Suprapubic skin (tissue), 4 donors: ENCODE data around the gene HIBADH. TPM values are rescaled to one million over a fixed set of nuclear protein-coding genes. Genes with fewer than 3 reads are reported as not detected.
"Not testable (repeated sequence)": the region's sequence is repeated elsewhere in the genome, so short reads cannot be mapped to it uniquely, and the experiment has no call there.

Source experiments
- DNase-seq, 2 donors: peaks; one replicate each; pipeline ENCODE4 v3.0.0-alpha.2; 2019; ENCODE audit warnings: low spot score in 2 of 2
- H3K27ac ChIP-seq: fragments of 200-600 bp; sonication (generic); one replicate; pipeline ENCODE4 v1.5.1; 2019
- H3K27me3 ChIP-seq: fragments of 200-600 bp; sonication (generic); one replicate; pipeline ENCODE4 v1.5.1; 2019
- H3K36me3 ChIP-seq: fragments of 200-600 bp; sonication (generic); one replicate; pipeline ENCODE4 v1.5.1; 2019
- H3K4me1 ChIP-seq: fragments of 200-600 bp; sonication (generic); one replicate; pipeline ENCODE4 v1.5.1; 2019
- H3K4me3 ChIP-seq: fragments of 200-600 bp; sonication (generic); one replicate; pipeline ENCODE4 v1.5.1; 2019; ENCODE audit warnings: mild to moderate bottlenecking
- H3K9me3 ChIP-seq: fragments of 200-600 bp; sonication (generic); one replicate; pipeline ENCODE4 v1.5.1; 2019
- CTCF ChIP-seq, 2 donors: fragments of 200-600 bp in 1 of 2; fragments of 450-650 bp in 1 of 2; sonication (generic) in 1 of 2; IDR thresholded peaks; one replicate each; pipeline ENCODE4 v1.5.1; 2016 to 2019; ENCODE audit warnings: antibody characterized with exemption in 2 of 2, mild to moderate bottlenecking in 1 of 2, moderate library complexity in 1 of 2
- EP300 ChIP-seq: sonication (generic); formaldehyde crosslinking; IDR thresholded peaks from one replicate; pipeline ENCODE4 v1.6.1; 2017; ENCODE audit warnings: antibody characterized with exemption
- POLR2A ChIP-seq, 2 donors: fragments of 450-650 bp; IDR thresholded peaks; one replicate each; pipeline ENCODE4 v1.6.1; 2017; ENCODE audit warnings: antibody characterized with exemption in 2 of 2, mild to moderate bottlenecking in 2 of 2, moderate library complexity in 2 of 2
- POLR2AphosphoS5 ChIP-seq, 3 donors: sonication (generic); formaldehyde crosslinking; IDR thresholded peaks; one replicate each; pipeline ENCODE4 v1.6.1; 2017; ENCODE audit warnings: antibody characterized with exemption in 3 of 3
- WGBS: methylation state at CpG from one replicate; pipeline ENCODE4 v1.1.5; 2018; 5-methylcytosine and 5-hydroxymethylcytosine counted together
- total RNA-seq, 4 donors: library from RNA; depleted of rRNA; stranded (reverse); fragments of >200 nt; gene quantifications; one replicate each; pipeline ENCODE4 v1.1.0, GENCODE V29; 2016

The HIBADH gene
- total RNA-seq, 4 donors from 2014 or later: 27.9 to 35.2 (median 30.2) TPM

DNA sequence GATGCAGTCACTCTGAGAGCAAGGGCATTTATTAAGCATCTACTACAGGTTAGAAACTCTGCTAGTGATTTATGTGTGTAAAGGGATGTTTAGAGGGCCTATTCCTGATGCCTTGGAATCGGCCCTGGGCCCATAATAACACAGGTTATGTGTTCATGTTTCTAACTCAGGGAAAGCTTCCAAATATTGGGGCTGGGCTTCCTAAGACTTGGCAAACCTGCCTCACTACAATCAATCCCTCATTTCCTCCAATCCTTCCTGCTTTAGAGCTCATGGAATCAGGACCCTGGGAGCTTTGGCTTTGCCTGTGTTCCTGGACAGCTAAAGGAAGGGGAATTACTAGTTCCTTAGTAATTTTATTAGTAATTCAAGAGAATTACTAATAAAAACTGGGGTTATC lies 148.8 kb downstream of the HIBADH start:
- DNase-seq: no peak
- Histone ChIP-seq H3K4me3 (no peak overlapping the region), H3K9me3 (no peaks in the 10 kb centered on the region), H3K4me1 (peaks cover 3% of the 10 kb centered on the region), H3K27me3 (no peaks in the 10 kb centered on the region), H3K27ac (no peak overlapping the region), H3K36me3 (no peaks in the 10 kb centered on the region)
- TF ChIP-seq EP300 (no peak), POLR2AphosphoS5 (IDR thresholded peaks at IDR 0.05) (no peak)
- WGBS: 43% methylated on average over 1 of the region's 1 CpG

GRCh38 chr7:27511370-27511769 lies 151.3 kb downstream of the HIBADH start:
- not testable (repeated sequence) for H3K4me3 ChIP-seq, H3K4me1 ChIP-seq, H3K36me3 ChIP-seq, H3K27me3 ChIP-seq, DNase-seq, H3K27ac ChIP-seq, H3K9me3 ChIP-seq
- WGBS: 100% methylated on average over 1 of the region's 1 CpG

GRCh38 chr7:27510541-27510940 lies 152.1 kb downstream of the HIBADH start:
- no peak for DNase-seq
- Histone ChIP-seq H3K27ac (no peak overlapping the region), H3K4me3 (no peak overlapping the region), H3K27me3 (no peaks in the 10 kb centered on the region), H3K36me3 (no peaks in the 10 kb centered on the region), H3K4me1 (no peaks in the 10 kb centered on the region), H3K9me3 (no peaks in the 10 kb centered on the region)
- 87% methylated on average over 2 of the region's 2 CpGs for WGBS
- TF ChIP-seq CTCF (IDR thresholded peaks at IDR 0.05) (no peak), POLR2AphosphoS5 (IDR thresholded peaks at IDR 0.05) (no peak), POLR2A (IDR thresholded peaks at IDR 0.05) (no peak), EP300 (no peak)

GRCh38 chr7:27501879-27502278 lies 160.8 kb downstream of the HIBADH start:
- not testable (repeated sequence) for H3K4me3 ChIP-seq, H3K9me3 ChIP-seq, H3K27ac ChIP-seq, H3K36me3 ChIP-seq, H3K4me1 ChIP-seq, H3K27me3 ChIP-seq, DNase-seq
- 95% methylated on average over 2 of the region's 2 CpGs for WGBS

DNA sequence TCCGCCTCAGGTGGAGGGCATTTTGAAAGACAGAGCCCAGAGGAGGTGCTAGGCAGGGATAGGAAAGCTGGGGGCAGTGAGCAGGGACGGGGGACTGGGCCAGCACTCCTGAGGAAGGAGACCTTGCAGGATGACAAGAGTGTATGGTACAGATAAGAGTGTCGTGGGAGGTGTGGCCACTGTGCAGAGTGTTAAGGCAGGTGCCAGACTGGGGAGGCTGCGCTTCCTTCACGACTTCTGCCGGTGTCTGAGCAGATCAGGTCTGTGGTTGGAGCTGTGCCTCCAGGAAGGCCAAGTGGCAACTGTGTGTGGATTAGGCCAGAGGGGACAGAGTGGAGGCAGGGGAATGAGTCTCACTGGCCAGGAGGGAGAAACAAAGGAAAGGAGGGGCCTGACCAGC lies 161.7 kb downstream of the HIBADH start:
- Histone ChIP-seq H3K36me3 (no peaks in the 10 kb centered on the region), H3K9me3 (no peaks in the 10 kb centered on the region), H3K4me1 (no peaks in the 10 kb centered on the region), H3K27ac (no peak overlapping the region), H3K27me3 (no peaks in the 10 kb centered on the region), H3K4me3 (no peak overlapping the region)
- TF ChIP-seq POLR2A (IDR thresholded peaks at IDR 0.05) (no peak), EP300 (no peak), CTCF (IDR thresholded peaks at IDR 0.05) (no peak), POLR2AphosphoS5 (IDR thresholded peaks at IDR 0.05) (no peak)
- no peak for DNase-seq
- 89% methylated on average over 6 of the region's 6 CpGs for WGBS

DNA sequence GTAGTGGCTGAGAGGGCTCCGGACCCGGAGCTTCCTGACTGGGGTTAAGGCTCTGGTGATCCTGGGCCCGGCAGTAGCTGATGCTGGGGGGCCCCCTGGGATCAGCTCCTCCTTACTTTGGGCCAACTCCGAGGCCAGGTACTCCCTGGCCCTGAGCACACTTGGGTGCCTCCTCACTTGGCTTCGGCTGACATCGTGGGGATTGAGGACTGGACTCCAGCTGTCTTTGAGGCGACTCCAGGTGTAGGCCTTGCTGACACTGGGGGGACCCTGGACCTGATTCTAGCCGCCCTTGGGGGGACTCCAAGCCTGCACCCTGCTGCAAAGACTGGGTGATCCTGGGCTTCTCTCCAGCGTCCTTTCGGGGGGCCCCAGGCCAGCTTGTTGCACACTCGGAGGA lies 170.5 kb downstream of the HIBADH start:
- WGBS: 97% methylated on average over 7 of the region's 11 CpGs
- H3K4me3 ChIP-seq: no peak overlapping the region
- no peak for DNase-seq
- H3K9me3 ChIP-seq: no peaks in the 10 kb centered on the region
- no peaks in the 10 kb centered on the region for H3K27me3 ChIP-seq
- no peaks in the 10 kb centered on the region for H3K4me1 ChIP-seq
- no peaks in the 10 kb centered on the region for H3K36me3 ChIP-seq
- TF ChIP-seq CTCF (IDR thresholded peaks at IDR 0.05) (no peak), POLR2AphosphoS5 (IDR thresholded peaks at IDR 0.05) (no peak), POLR2A (IDR thresholded peaks at IDR 0.05) (no peak), EP300 (no peak)
- no peak overlapping the region for H3K27ac ChIP-seq

- TF ChIP-seq CTCF (IDR thresholded peaks at IDR 0.05) (no peak), POLR2AphosphoS5 (IDR thresholded peaks at IDR 0.05) (no peak), EP300 (no peak), POLR2A (IDR thresholded peaks at IDR 0.05) (no peak)
- H3K9me3 ChIP-seq: no peaks in the 10 kb centered on the region
- H3K4me3 ChIP-seq: no peak overlapping the region
- 98% methylated on average over 16 of the region's 21 CpGs for WGBS
- H3K27ac ChIP-seq: no peak overlapping the region
- H3K4me1 ChIP-seq: no peaks in the 10 kb centered on the region
- DNase-seq: no peak
- no peaks in the 10 kb centered on the region for H3K36me3 ChIP-seq
- no peaks in the 10 kb centered on the region for H3K27me3 ChIP-seq
Measured at GRCh38 chr7:27491534-27491933, 171.1 kb downstream of the HIBADH start.
